Psoas muscle (tissue), 8 donors: ENCODE measurements around the gene MIAT. TPM values are rescaled to one million over a fixed set of nuclear protein-coding genes. Genes with fewer than 3 reads are reported as not detected.

ENCODE experiments used
- ATAC-seq, 4 donors: fragments of 200-7000 bp; cut with Tn5 transposase; one replicate each; pipeline ENCODE4 v1.9.1; 2020; ENCODE audit warnings: moderate library complexity in 3 of 4, mild to moderate bottlenecking in 2 of 4
- DNase-seq, 2 donors: peaks; one replicate each; pipeline ENCODE4 v3.0.0-alpha.2; 2020
- H3K27ac ChIP-seq: fragments of 200-600 bp; one replicate; pipeline ENCODE4 v1.8.0; 2022
- H3K27me3 ChIP-seq, 3 donors: fragments of 200-600 bp in 1 of 3; one replicate each; pipeline versions ENCODE4 v1.6.1 to v1.8.0; 2013 to 2022; ENCODE audit warnings: low read length in 2 of 3, mild to moderate bottlenecking in 2 of 3, moderate library complexity in 1 of 3; ENCODE audit not compliant: insufficient read depth in 3 of 3
- H3K36me3 ChIP-seq, 2 donors: fragments of 200-600 bp in 1 of 2; one replicate each; pipeline versions ENCODE4 v1.6.1 to v1.8.0; 2013 to 2022; ENCODE audit warnings: low read depth in 1 of 2, mild to moderate bottlenecking in 1 of 2, moderate library complexity in 1 of 2; ENCODE audit not compliant: insufficient read depth in 1 of 2
- H3K4me1 ChIP-seq: fragments of 200-600 bp; one replicate; pipeline ENCODE4 v1.8.0; 2022
- H3K4me3 ChIP-seq: fragments of 200-600 bp; one replicate; pipeline ENCODE4 v1.8.0; 2022; ENCODE audit warnings: mild to moderate bottlenecking
- H3K9me3 ChIP-seq: fragments of 200-600 bp; one replicate; pipeline ENCODE4 v1.8.0; 2022
- WGBS, 3 donors: extraction: QIAGEN DNeasy Blood & Tissue Kit; methylation state at CpG; one replicate each; pipeline versions ENCODE4 v1.1.6 to v1.1.7; 2013; 5-methylcytosine and 5-hydroxymethylcytosine counted together
- intact Hi-C, 2 donors: fragments of 100-400 bp; cut with DNase I; formaldehyde crosslinking; loops; one replicate each; pipeline versions ENCODE4 v1.11.0 to v1.14.2; 2022
- polyA plus RNA-seq, 3 donors: library from polyadenylated mRNA; stranded (reverse); fragments of 200-250 nt; gene quantifications; one replicate each; pipeline ENCODE4 v1.2.3, GENCODE V29; 2013
- total RNA-seq, 4 donors: library from RNA; stranded (reverse); fragmentation: NEBNext Ultra II Directional in 2 of 4; extraction: Animal tissue kit (Norgen Biotek cat#: 25700) in 2 of 4; gene quantifications; one replicate each; pipeline versions ENCODE4 v1.2.1 to v1.2.4, GENCODE V29; 2021 to 2023
- TF ChIP-seq, protein P1 (sequence below): fragments of 200-600 bp; IDR thresholded peaks from one replicate; pipeline ENCODE4 v1.8.0; 2022; ENCODE audit warnings: antibody characterized with exemption
- donor health status: healthy with polysubstance abuse.
- donor health status: DM: no; HTN: no; CAD: no; lungs with moderate emphysema.
- donor health status: Bipolar disorder and iron deficiency.
- donor health status: healthy.
- donor health status: DM: yes; HTN: yes; CAD: no.
- donor health status: DM: no; HTN: no; CAD: no.
- donor health status: DM: no; HTN: no; CAD: no.
- donor health status: DM: yes; HTN: yes; CAD: no.

MIAT gene
- total and polyA plus RNA-seq, 7 donors = 0.04 to 0.59 (median 0.30) TPM

DNA sequence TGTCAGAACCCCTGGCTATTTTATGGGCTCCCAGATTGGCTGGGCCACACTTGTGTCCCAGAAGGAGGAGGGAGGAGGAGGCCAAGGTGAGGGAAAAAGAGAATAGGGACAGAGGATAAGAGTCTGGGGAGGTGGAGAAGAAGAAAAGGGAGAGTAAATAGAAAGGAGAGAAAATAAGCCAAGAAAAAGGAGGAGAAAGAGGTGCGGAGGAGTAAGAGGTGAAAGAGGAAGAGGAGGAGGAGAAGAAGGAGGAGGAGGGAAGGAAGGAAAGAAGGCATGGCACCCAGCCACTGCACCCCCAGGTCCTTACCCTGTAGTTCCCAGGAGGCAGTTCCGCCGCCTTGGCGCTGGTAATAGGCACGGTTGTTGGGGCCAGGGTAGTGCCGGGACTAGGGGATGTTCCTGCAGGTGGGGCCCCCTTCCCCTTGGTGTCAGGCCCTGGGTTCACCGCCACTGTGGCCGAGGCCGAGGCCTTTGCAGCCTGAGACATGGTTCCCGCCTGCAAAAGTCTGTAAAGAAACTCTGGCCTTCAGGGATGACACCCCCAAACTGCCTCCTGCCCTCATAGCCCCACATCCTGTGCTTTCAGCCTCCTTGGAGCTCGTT, 41.5 kb upstream of the MIAT start:
- DNase-seq (no peak), ATAC-seq (no peak)
- Histone ChIP-seq H3K4me1 (no peaks in the 10 kb centered on the region), H3K36me3 (no peaks in the 10 kb centered on the region), H3K27ac (no peak overlapping the region), H3K4me3 (no peak overlapping the region), H3K27me3 (peaks cover 0 to 6% (median 0%) of the 10 kb centered on the region in 3 donors), H3K9me3 (no peaks in the 10 kb centered on the region)
- 81 to 85% (median 83%) methylated on average over 10 to 11 of the region's 11 CpGs for WGBS, 3 donors
- intact Hi-C loops = no loop called here
- TF ChIP-seq, protein P1, sequence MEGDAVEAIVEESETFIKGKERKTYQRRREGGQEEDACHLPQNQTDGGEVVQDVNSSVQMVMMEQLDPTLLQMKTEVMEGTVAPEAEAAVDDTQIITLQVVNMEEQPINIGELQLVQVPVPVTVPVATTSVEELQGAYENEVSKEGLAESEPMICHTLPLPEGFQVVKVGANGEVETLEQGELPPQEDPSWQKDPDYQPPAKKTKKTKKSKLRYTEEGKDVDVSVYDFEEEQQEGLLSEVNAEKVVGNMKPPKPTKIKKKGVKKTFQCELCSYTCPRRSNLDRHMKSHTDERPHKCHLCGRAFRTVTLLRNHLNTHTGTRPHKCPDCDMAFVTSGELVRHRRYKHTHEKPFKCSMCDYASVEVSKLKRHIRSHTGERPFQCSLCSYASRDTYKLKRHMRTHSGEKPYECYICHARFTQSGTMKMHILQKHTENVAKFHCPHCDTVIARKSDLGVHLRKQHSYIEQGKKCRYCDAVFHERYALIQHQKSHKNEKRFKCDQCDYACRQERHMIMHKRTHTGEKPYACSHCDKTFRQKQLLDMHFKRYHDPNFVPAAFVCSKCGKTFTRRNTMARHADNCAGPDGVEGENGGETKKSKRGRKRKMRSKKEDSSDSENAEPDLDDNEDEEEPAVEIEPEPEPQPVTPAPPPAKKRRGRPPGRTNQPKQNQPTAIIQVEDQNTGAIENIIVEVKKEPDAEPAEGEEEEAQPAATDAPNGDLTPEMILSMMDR = no peak

DNA sequence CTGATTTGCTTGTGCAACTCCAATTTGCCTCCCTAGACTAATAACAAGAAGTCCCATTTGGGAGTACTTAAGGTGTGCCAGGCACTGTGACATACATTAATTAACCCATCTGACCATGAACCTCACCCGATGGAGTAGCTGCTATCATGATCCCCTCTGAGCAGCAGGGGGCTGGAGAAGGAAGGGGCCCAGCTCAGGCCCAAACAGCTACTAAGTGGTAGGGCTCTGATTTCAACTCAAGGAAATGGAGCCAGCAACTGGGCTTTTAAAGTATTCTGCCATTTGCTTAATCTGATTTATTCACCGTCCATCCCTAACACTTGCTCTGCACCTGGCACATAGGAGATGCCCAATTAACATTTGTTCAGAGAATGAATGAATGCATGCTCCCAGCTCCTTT, 40.7 kb upstream of the MIAT start:
- DNase-seq = no peak
- WGBS, 3 donors = 47 to 67% (median 54%) methylated on average over 2 of the region's 2 CpGs
- TF ChIP-seq, protein P1 = no peak
- intact Hi-C loops = no loop called here
- no peak overlapping the region for H3K27ac ChIP-seq
- H3K4me3 ChIP-seq = no peak overlapping the region
- no peaks in the 10 kb centered on the region for H3K36me3 ChIP-seq
- peaks cover 0 to 6% (median 0%) of the 10 kb centered on the region in 3 donors for H3K27me3 ChIP-seq
- no peaks in the 10 kb centered on the region for H3K9me3 ChIP-seq
- ATAC-seq = no peak
- H3K4me1 ChIP-seq = no peaks in the 10 kb centered on the region

GRCh38 chr22:26617271-26618199, 39.9 kb upstream of the MIAT start, which contains the start of gene CRYBB1:
Gene CRYBB1, minus strand, starts transcription at chr22:26618027. Its CDS starts 1,708 bp downstream, at chr22:26616319.
- Histone ChIP-seq H3K4me3 (no peak within 1 kb of the TSS), H3K36me3 (no peaks in the 10 kb centered on the region), H3K27me3 (peaks cover 0 to 6% (median 0%) of the 10 kb centered on the region in 3 donors), H3K27ac (no peak within 1 kb of the TSS), H3K9me3 (no peaks in the 10 kb centered on the region), H3K4me1 (no peaks in the 10 kb centered on the region)
- WGBS, 3 donors = 75 to 83% (median 80%) methylated on average over 7 of the region's 7 CpGs
- intact Hi-C loops = no loop called here
- ATAC-seq (no peak), DNase-seq (peak in 1 of 2 donors; percentile 58)
- TF ChIP-seq, protein P1 = no peak

- Histone ChIP-seq H3K4me1 (no peaks in the 10 kb centered on the region), H3K36me3 (no peaks in the 10 kb centered on the region), H3K27ac (no peak overlapping the region), H3K27me3 (peaks cover 0 to 6% (median 0%) of the 10 kb centered on the region in 3 donors), H3K4me3 (no peak overlapping the region), H3K9me3 (no peaks in the 10 kb centered on the region)
- ATAC-seq (no peak), DNase-seq (no peak)
- TF ChIP-seq, protein P1 = no peak
- intact Hi-C loops = no loop called here
- WGBS, 3 donors = 85 to 93% (median 86%) methylated on average over 8 of the region's 8 CpGs
Observed at GRCh38 chr22:26618455-26618854, 38.9 kb upstream of the MIAT start.
